Measurements from ENCODE around the gene CBR4. TPM values are rescaled to one million over a fixed set of nuclear protein-coding genes. Genes with fewer than 3 reads are reported as not detected.
A peak's percentile ranks its signal among the peaks of the same experiment; 100 is the strongest.
"Not testable (repeated sequence)": the region's sequence is repeated elsewhere in the genome, so short reads cannot be mapped to it uniquely, and the experiment has no call there.

CBR4 gene
- total RNA-seq, 1 experiment from 2014 or later: 14.4 TPM

DNA sequence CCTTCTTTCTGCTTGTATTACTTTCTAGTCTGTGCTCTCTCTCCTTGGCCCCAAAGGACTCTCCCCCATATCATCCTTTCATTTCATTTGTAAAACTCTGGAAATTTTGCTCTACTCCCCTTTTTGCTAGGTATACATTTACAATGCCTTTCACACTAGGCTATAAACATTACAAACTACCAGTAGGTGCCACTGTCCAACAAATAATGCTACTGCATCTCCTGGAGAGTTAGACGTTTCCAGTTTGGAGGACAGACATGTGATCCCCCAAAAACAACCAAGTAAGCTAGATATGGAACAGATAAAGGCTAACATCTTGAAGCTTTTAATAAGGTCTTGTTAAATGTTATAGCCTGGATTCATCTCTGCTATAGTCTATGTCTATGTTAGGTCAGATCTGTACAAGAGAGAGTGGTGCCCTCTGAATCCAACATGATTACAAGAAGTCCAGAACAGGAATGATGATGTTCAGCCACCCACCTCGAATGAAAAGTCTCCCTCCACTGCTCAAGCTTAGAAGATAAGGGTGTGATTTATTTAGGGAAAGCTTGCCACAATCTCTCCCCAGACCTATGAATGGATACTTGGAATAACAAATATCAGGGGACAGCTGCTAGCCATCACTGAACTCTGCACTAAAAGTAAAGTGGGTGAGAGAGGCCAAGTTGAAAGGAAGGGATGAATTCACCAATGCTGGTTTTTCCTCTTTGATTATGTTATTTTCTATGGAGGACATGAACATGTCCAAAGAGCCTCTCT lies 14.3 kb downstream of the CBR4 start:
- Histone ChIP-seq H3K9me3 (replicated peaks) (no peaks in the 10 kb centered on the region), H3K4me1 (replicated peaks) (peaks cover 12% of the 10 kb centered on the region), H3K4me3 (no peak overlapping the region), H3K36me3 (peaks cover 3% of the 10 kb centered on the region; the same call in 1 of the 2 replicates), H3K27ac (no peak overlapping the region), H3K27me3 (replicated peaks) (no peaks in the 10 kb centered on the region)
- peak in 1 of 2 experiments; percentile 43 for DNase-seq (ENCODE audit: low read depth in 1 of 2, low spot score in 2 of 2)

DNA sequence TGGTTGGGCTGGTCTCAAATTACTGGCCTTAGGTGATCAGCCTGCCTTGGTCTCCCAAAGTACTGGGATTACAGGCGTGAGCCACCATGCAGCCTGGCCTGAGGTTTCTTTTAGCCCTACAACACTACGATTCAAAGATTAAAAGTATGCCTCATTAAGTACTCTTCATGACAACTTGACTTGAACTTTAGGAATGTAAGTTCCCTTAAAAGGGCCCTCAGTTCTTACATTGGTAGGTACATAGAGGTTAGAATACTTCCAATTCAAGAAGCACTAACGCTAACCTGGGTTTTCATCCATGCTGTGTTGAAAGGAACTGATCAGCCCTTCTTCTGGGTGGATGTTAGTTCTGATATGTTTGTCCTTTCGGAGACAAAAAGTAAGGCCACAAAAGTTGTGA lies 15.1 kb downstream of the CBR4 start:
- H3K4me3 ChIP-seq: no peak overlapping the region
- no peaks in the 10 kb centered on the region for H3K9me3 ChIP-seq (replicated peaks)
- H3K27me3 ChIP-seq (replicated peaks): no peaks in the 10 kb centered on the region
- H3K27ac ChIP-seq: no peak overlapping the region
- DNase-seq (ENCODE audit: low read depth in 1 of 2, low spot score in 2 of 2): no peak
- peaks cover 12% of the 10 kb centered on the region for H3K4me1 ChIP-seq (replicated peaks)
- peaks cover 2% of the 10 kb centered on the region; the same call in 1 of the 2 replicates for H3K36me3 ChIP-seq

DNA sequence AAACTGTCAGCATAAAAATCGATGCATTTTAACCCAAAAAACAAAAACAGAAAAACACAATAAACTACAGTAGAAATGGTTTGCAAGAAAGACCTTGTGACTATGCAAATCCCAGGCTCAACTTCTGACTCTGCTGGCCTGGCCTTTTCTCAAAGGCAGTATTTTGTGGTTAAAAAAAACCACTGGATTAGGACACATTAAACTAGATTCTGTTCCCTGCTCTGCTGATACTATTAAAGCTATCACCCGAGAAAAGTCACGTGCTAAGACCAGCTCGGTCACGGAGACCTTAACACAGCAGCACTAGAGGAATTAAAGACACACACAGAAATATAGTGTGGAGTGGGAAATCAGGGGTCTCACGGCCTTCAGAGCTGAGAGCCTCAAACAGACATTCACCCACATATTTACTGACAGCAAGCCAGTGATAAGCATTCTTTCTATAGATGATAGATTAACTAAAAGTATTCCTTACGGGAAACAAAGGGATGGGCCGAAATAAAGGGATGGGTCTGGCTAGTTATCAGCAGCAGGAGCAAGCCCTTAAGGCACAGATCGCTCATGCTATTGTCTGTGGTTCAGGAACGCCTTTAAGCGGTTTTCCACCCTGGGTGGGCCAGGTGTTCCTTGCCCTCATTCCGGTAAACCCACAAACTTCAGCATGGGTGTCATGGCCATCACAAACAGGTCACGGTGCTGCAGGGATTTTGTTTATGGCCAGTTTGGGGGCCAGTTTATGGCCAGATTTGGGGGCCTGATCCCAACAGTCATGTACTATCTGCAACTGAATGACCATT lies 16.1 kb downstream of the CBR4 start:
- Histone ChIP-seq H3K4me1 (replicated peaks) (peaks cover 12% of the 10 kb centered on the region), H3K4me3 (no peak overlapping the region), H3K27me3 (replicated peaks) (no peaks in the 10 kb centered on the region), H3K36me3 (no peaks in the 10 kb centered on the region; the same call in 1 of the 2 replicates), H3K27ac (0 out of 2 replicates have a peak overlapping the region, but pooled peaks have one; percentile 4), H3K9me3 (replicated peaks) (no peaks in the 10 kb centered on the region)
- peak; percentile 20 to 52 for DNase-seq (ENCODE audit: low read depth in 1 of 2, low spot score in 2 of 2)

DNA sequence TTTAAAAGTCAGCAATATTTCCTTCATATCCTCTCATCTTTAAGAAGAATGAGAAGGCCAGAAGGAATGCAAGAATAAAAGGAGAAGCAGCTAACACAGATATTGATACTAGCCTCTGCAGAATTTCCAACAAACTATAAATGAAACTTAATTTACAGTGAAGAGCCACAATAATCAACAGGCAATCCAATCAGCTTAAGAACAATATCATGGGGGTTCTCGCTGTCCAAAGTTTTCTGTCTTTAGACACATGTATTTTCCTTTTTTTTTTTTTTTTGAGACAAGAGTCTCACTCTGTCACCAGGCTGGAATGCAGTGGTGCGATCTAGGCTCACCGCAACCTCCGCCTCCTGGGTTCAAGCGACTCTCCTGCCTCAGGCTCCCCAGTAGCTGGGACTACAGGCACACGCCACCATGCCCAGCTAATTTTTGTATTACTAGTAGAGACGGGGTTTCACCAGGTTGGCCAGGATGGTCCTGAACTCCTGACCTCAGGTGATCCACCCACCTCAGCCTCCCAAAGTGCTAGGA lies 17.0 kb downstream of the CBR4 start:
- not testable (repeated sequence) for H3K27ac ChIP-seq; H3K4me3 ChIP-seq; H3K36me3 ChIP-seq; DNase-seq (ENCODE audit: low read depth in 1 of 2, low spot score in 2 of 2); H3K9me3 ChIP-seq (replicated peaks); H3K27me3 ChIP-seq (replicated peaks)
- peaks cover 12% of the 10 kb centered on the region for H3K4me1 ChIP-seq (replicated peaks)

DNA sequence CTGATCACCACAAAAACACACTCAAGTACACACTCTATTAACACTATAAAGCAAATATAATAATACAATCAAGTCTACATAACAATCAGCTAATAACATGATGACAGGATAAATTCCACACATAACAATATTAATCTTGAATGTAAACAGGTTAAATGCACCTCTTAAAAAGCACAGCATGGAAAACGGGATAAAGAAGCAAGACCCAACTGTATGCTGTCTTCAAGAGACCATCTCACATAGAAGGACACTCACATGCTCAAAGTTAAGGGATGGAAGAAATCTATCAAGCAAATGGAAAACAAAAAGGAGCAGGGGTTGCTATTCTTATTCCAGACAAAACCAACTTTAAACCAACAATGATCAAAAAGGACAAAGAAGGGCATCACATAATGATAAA lies 28.1 kb downstream of the CBR4 start:
- Histone ChIP-seq H3K9me3 (replicated peaks) (no peaks in the 10 kb centered on the region), H3K27me3 (replicated peaks) (no peaks in the 10 kb centered on the region), H3K4me3 (no peak overlapping the region), H3K4me1 (replicated peaks) (no peaks in the 10 kb centered on the region; the same call in 1 of the 2 replicates), H3K27ac (no peak overlapping the region), H3K36me3 (peaks cover 4% of the 10 kb centered on the region)
- no peak for DNase-seq (ENCODE audit: low read depth in 1 of 2, low spot score in 2 of 2)

DNA sequence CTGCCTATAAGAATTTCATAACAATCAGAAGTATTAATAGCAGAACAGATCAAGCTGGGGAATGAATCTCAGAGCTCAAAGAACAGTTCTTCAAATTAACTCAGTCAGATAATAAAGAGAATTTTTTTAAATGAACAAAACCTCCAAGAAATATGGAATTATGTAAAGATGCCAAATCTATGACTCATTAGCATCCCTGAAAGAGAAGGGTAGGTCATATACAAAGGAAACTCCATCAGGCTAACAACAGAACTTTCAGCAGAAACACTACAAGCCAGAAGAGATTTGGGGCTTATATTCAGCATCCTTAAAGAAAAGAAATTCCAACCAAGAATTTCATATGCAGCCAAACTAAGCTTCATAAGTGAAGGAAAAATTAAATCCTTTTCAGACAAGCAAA lies 28.6 kb downstream of the CBR4 start:
- DNase-seq (ENCODE audit: low read depth in 1 of 2, low spot score in 2 of 2): no peak

DNA sequence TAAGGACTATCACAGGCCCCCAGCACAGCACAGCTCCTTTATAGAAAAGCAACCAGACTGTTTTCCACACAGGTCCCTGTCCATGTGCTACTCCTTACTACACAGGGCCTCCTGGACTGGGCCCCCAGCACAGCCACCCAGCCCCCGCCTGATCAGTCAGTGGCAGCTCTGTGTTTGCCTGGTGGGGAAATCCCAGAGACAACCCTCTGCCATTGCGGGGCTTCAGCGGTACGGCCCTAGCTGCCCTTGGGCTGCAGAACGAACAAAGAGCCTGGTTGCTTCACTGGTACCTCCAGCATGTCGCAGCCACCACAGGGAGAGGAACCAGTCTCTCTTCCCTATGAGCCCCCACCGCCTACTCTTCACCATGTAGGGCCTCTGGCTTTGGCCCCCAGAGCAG lies 30.7 kb downstream of the CBR4 start:
- Histone ChIP-seq H3K27ac (no peak overlapping the region), H3K4me1 (replicated peaks) (no peaks in the 10 kb centered on the region; the same call in 1 of the 2 replicates), H3K36me3 (peaks cover 4% of the 10 kb centered on the region), H3K9me3 (replicated peaks) (no peaks in the 10 kb centered on the region), H3K27me3 (replicated peaks) (no peaks in the 10 kb centered on the region), H3K4me3 (no peak overlapping the region)
- no peak for DNase-seq (ENCODE audit: low read depth in 1 of 2, low spot score in 2 of 2)

More for the DNA sequence above, 28.6 kb downstream of the CBR4 start:
- Histone ChIP-seq H3K36me3 (peaks cover 4% of the 10 kb centered on the region), H3K4me3 (no peak overlapping the region), H3K27me3 (replicated peaks) (no peaks in the 10 kb centered on the region), H3K4me1 (replicated peaks) (no peaks in the 10 kb centered on the region; the same call in 1 of the 2 replicates), H3K9me3 (replicated peaks) (no peaks in the 10 kb centered on the region), H3K27ac (no peak overlapping the region)

DNA sequence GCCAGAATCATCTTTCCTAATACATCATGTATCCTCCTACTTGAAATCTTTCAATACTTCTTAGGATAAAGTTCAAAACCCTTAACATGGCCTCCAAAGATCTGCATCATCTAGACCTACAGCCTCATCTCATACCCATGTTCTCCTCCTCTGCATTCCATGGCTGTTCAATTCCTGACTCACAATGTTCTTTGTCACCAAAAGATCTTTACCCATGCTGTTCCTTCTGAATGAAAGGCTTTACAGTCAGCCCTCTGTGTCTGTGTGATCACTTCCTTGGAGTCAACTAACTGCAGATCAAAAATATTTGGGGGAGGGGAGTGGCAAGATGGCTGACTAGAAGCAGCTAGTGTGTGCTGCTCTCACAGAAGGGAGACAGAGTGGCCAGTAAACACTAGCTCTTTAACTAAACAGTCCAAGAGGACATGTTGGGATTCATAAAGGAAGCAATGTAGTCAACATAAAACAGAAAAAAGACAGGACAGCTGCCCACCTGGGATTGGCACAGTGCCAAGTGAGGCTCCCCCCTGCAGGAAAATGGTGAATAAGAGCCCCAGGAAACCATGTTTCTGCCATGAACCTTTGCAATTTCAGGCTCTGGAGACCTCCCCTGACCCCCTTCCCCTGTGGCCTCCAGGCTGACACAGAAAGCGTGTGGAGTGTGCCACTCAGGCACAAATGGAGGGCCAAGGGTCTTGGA lies 31.9 kb downstream of the CBR4 start:
- H3K4me1 ChIP-seq (replicated peaks): no peaks in the 10 kb centered on the region; the same call in 1 of the 2 replicates
- DNase-seq (ENCODE audit: low read depth in 1 of 2, low spot score in 2 of 2): no peak
- no peaks in the 10 kb centered on the region for H3K27me3 ChIP-seq (replicated peaks)
- H3K27ac ChIP-seq: no peak overlapping the region
- H3K4me3 ChIP-seq: no peak overlapping the region
- H3K9me3 ChIP-seq (replicated peaks): no peaks in the 10 kb centered on the region
- peaks cover 4% of the 10 kb centered on the region for H3K36me3 ChIP-seq

DNA sequence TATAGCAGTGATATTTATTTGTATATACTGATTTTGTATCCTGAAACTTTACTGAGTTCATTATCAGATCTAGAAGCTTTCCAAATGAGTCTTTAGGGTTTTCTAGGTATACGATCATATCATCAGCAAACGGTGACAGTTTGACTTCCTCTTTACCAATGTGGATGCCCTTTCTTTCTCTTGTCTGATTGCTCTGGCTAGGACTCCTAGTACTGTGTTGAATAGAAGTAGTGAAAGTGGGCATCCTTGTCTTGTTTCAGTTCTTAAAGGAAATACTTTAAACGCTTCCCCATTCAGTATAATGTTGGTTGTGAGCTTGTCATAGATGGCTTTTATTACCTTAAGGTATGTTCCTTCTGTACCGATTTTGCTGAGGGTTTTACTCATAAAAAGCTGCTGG lies 37.5 kb downstream of the CBR4 start:
- no peaks in the 10 kb centered on the region for H3K27me3 ChIP-seq (replicated peaks)
- no peaks in the 10 kb centered on the region for H3K4me1 ChIP-seq (replicated peaks)
- no peak for DNase-seq (ENCODE audit: low read depth in 1 of 2, low spot score in 2 of 2)
- no peak overlapping the region for H3K27ac ChIP-seq
- H3K9me3 ChIP-seq (replicated peaks): no peaks in the 10 kb centered on the region
- H3K4me3 ChIP-seq: no peak overlapping the region
- H3K36me3 ChIP-seq: no peaks in the 10 kb centered on the region; the same call in 1 of the 2 replicates

DNA sequence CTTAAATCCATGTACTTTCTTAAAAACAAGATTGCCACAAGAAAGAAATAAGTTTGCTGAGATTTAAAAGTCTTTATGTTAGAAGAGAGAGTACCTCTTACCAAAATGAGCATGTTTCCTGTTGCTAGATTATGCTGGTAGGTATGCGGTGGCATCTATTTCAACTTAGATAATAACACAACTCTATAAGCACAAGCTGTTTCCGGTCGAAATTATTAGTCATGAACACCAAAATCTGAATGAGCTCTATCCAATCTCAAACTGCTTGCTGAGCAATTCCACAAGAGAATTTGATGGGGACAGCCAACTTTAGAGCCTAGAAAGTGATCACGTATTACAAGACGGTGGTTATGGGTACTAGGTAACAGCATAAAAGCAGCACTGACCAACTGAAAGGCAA lies 49.3 kb downstream of the CBR4 start:
- Histone ChIP-seq H3K4me1 (replicated peaks) (no peaks in the 10 kb centered on the region), H3K27ac (no peak overlapping the region), H3K9me3 (replicated peaks) (no peaks in the 10 kb centered on the region), H3K27me3 (replicated peaks) (no peaks in the 10 kb centered on the region), H3K36me3 (no peaks in the 10 kb centered on the region), H3K4me3 (no peak overlapping the region)
- DNase-seq (ENCODE audit: low read depth in 1 of 2, low spot score in 2 of 2): no peak

DNA sequence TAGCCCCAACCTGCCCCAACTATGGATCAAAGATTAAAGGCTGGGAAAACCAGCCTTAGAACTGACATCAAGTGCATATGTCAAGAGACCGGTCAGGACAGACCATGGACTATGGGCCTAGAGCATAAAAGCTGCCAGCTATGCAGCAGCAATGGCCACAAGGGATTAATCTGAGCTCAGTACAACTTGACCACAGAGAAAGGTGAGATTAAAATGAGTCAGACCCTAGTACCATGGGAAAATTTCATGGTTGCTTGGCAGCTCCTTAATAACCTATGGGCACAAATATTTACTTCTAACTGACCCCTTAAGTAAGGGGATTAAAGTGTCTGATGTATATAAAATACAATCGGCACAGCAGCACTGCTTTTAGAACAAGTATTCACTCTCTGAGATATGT lies 54.4 kb downstream of the CBR4 start:
- Histone ChIP-seq H3K27ac (no peak overlapping the region), H3K4me3 (no peak overlapping the region), H3K9me3 (replicated peaks) (no peaks in the 10 kb centered on the region), H3K27me3 (replicated peaks) (no peaks in the 10 kb centered on the region), H3K4me1 (replicated peaks) (no peaks in the 10 kb centered on the region), H3K36me3 (no peaks in the 10 kb centered on the region)
- no peak for DNase-seq (ENCODE audit: low read depth in 1 of 2, low spot score in 2 of 2)

DNA sequence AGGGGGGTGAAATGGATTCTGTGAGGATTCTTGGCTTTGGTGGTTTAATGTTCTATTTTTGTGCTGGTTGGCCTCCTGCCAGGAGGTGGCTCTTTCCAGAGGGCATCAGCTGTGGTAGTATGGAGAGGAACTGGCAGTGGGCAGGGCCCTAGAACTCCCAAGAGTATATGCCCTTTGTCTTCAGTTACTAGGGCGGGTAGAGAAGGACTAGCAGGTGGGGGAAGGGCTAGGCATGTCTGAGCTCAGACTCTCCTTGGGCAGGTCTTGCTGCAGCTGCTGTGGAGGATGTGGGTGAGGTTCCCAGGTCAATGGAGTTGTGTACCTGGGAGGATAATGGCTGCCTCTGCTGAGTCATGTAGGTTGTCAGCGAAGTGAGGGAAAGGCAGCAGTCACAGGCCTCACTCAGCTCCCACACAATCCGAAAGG lies 57.2 kb downstream of the CBR4 start:
- not testable (repeated sequence) for H3K27ac ChIP-seq; H3K9me3 ChIP-seq (replicated peaks); DNase-seq (ENCODE audit: low read depth in 1 of 2, low spot score in 2 of 2); H3K4me1 ChIP-seq (replicated peaks); H3K27me3 ChIP-seq (replicated peaks); H3K36me3 ChIP-seq; H3K4me3 ChIP-seq

DNA sequence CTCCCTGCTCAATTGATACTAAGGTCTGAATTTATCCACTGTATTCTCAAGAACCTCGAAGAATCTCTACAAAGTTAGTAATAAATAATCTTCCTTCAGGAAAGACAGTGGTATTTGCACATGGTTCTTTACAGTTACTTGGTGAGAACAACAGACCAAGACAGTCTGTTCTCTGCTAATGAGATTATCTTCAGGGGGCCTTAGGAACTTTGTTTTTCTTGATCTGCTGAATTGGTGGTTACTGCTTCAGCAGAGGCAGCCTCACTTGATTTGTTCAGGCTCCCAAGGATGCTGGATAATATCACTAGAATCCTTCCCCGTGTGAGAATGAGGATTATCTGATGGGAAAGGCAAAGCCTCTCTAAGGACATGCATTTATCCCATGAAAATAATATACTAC lies 64.8 kb downstream of the CBR4 start:
- no peak overlapping the region for H3K27ac ChIP-seq
- H3K27me3 ChIP-seq (replicated peaks): no peaks in the 10 kb centered on the region
- H3K4me3 ChIP-seq: no peak overlapping the region
- H3K4me1 ChIP-seq (replicated peaks): no peaks in the 10 kb centered on the region
- no peaks in the 10 kb centered on the region for H3K36me3 ChIP-seq
- DNase-seq (ENCODE audit: low read depth in 1 of 2, low spot score in 2 of 2): no peak
- no peaks in the 10 kb centered on the region for H3K9me3 ChIP-seq (replicated peaks)

Data from SJSA1 (cell line).